HL-60 (cell line): ENCODE results near the gene ADAMTS14.

ENCODE experiments used
- DNase-seq, 2 experiments: peaks; one replicate each; pipeline ENCODE4 v3.0.0-alpha.2; 2010 to 2020; ENCODE audit warnings: low read depth in 1 of 2, low spot score in 1 of 2
- H3K27ac ChIP-seq: fragments of 250-450 bp; sonication (Bioruptor Pico); replicated peaks from 2 replicates; pipeline ENCODE4 v1.5.1; 2020; ENCODE audit warnings: mild to moderate bottlenecking, moderate library complexity
- H3K27me3 ChIP-seq: fragments of 250-450 bp; sonication (Bioruptor Pico); 2 replicates; pipeline ENCODE4 v1.5.1; 2021; ENCODE audit warnings: mild to moderate bottlenecking, moderate library complexity; ENCODE audit not compliant: insufficient read depth, poor library complexity, severe bottlenecking
- H3K4me3 ChIP-seq: replicated peaks from 2 replicates; pipeline ENCODE4 v1.5.1; 2011; ENCODE audit warnings: mild to moderate bottlenecking, control low read depth, low read length; ENCODE audit not compliant: insufficient read depth
- CTCF ChIP-seq: IDR thresholded peaks from one replicate; pipeline ENCODE4 v1.5.1; 2011; ENCODE audit warnings: low read length, control low read depth, inconsistent platforms; ENCODE audit not compliant: insufficient read depth
- GABPA ChIP-seq: IDR thresholded peaks from 2 replicates; pipeline ENCODE4 v1.6.1; 2012; ENCODE audit warnings: low read depth
- POLR2AphosphoS5 ChIP-seq: IDR thresholded peaks from 2 replicates; pipeline ENCODE4 v1.6.1; 2012; ENCODE audit warnings: low read depth
- SPI1 ChIP-seq: IDR thresholded peaks from 2 replicates; pipeline ENCODE4 v1.6.1; 2012; ENCODE audit warnings: low read depth, mild to moderate bottlenecking, borderline replicate concordance
- TF ChIP-seq, protein P1 (sequence below): IDR thresholded peaks from 2 replicates; pipeline ENCODE4 v1.6.1; 2012; ENCODE audit warnings: low read depth; ENCODE audit not compliant: insufficient replicate concordance

Gene ADAMTS14

DNA sequence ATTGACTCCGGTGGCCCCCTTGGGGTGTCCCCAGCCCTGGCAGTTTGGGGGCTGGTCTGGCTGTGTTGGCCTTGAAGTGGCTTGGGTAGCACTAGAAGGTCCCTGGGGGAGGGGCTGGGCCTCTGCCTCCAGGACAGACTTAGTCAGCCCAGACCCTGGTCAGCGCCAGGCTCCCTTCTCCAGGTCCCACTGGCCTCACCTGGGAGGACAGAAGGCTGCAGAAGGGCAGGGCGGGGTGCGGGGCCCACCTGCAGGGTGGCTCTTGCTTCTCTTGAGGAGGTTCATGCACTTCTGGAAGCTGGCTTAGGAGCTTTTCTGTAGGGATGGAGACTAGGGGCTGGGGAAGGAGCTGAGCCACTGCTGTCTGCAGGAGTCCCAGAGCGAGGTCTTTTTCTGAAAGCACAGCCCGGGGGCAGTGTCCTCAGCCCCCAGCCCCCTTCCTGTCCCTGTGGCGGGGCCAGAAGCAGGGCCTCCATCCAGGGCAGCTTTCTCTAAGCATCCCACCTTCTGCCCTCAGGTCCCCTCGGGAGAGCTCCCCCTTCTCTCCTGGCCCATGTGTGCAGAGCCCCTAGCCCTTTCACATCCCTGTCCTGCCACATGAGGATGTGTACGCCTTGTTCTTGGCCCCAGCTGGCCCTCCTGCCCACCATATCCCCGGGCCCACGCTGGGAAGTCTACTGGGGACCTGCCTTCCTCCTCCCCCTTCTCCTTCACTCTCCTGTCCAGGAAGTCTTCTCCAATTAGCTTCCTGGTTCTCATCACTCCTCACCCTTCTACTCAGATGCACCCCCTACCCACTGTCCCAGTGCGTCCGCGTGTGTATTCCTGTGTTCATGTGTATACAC, 101.9 kb downstream of the ADAMTS14 start:
- H3K27me3 ChIP-seq, result no peaks in the 10 kb centered on the region
- no peak overlapping the region for H3K27ac ChIP-seq
- TF ChIP-seq GABPA, result no peak
- no peak for TF ChIP-seq CTCF
- no peak for TF ChIP-seq SPI1
- TF ChIP-seq, protein P1, sequence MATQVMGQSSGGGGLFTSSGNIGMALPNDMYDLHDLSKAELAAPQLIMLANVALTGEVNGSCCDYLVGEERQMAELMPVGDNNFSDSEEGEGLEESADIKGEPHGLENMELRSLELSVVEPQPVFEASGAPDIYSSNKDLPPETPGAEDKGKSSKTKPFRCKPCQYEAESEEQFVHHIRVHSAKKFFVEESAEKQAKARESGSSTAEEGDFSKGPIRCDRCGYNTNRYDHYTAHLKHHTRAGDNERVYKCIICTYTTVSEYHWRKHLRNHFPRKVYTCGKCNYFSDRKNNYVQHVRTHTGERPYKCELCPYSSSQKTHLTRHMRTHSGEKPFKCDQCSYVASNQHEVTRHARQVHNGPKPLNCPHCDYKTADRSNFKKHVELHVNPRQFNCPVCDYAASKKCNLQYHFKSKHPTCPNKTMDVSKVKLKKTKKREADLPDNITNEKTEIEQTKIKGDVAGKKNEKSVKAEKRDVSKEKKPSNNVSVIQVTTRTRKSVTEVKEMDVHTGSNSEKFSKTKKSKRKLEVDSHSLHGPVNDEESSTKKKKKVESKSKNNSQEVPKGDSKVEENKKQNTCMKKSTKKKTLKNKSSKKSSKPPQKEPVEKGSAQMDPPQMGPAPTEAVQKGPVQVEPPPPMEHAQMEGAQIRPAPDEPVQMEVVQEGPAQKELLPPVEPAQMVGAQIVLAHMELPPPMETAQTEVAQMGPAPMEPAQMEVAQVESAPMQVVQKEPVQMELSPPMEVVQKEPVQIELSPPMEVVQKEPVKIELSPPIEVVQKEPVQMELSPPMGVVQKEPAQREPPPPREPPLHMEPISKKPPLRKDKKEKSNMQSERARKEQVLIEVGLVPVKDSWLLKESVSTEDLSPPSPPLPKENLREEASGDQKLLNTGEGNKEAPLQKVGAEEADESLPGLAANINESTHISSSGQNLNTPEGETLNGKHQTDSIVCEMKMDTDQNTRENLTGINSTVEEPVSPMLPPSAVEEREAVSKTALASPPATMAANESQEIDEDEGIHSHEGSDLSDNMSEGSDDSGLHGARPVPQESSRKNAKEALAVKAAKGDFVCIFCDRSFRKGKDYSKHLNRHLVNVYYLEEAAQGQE, result no peak
- no peak for TF ChIP-seq POLR2AphosphoS5
- DNase-seq, result no peak
- no peak overlapping the region for H3K4me3 ChIP-seq

GRCh38 chr10:70774810-70775678, 102.7 kb downstream of the ADAMTS14 start:
- Histone ChIP-seq H3K27ac (no peak overlapping the region), H3K4me3 (no peak overlapping the region), H3K27me3 (no peaks in the 10 kb centered on the region)
- TF ChIP-seq, protein P1, result no peak
- TF ChIP-seq SPI1, result no peak
- no peak for TF ChIP-seq POLR2AphosphoS5
- TF ChIP-seq GABPA, result no peak
- TF ChIP-seq CTCF, result no peak
- no peak for DNase-seq

DNA sequence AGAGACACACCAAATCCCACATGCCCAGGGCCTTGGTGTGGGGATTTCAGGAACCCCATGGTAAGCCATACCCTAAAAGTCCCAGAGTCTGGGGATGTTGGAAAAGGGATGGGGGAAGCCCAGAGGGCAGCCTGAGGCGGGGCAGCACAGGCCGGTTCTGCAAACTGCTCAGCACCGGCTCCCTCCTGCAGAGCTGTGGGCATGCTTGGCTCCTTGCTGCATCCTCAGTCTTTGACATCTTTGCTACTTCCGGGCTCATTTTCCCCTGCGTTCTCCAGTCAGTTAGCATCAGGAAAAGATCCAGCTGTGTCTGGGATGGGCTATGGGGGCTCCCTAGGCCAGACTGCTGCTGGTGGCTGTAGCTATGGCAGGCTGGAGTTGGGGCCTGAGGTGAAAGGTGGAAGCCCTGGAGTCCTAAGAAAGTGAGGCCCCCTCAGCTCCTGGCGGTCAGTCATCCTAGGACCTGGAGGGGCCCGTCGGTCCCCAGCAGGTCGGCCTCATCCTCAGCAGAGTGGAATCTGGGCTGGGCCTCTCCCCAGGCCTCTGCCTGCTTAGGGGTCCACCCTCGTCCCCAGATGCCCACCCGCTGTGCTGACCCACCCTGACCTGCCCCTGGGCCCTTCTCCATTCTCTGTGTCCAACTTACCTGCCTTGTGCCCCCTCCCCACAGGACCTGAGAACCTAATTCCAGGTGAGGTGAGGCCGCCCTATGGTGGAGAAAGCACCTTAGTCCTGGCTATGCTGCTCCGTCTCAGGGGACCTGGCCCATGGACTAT, 103.6 kb downstream of the ADAMTS14 start:
- no peak for DNase-seq
- TF ChIP-seq SPI1, result no peak
- TF ChIP-seq POLR2AphosphoS5, result no peak
- TF ChIP-seq, protein P1, result no peak
- no peak for TF ChIP-seq CTCF
- TF ChIP-seq GABPA, result no peak
- Histone ChIP-seq H3K27ac (no peak overlapping the region), H3K27me3 (no peaks in the 10 kb centered on the region), H3K4me3 (no peak overlapping the region)
